Activated gamma-delta T cell treated with Interleukin-2 at 50 U/mL for 16 hours (primary cell): ENCODE data around the gene ARHGAP44.

Experiments used
- DNase-seq: peaks from one replicate; pipeline ENCODE4 v3.0.0-alpha.2; 2020

ARHGAP44 gene

DNA sequence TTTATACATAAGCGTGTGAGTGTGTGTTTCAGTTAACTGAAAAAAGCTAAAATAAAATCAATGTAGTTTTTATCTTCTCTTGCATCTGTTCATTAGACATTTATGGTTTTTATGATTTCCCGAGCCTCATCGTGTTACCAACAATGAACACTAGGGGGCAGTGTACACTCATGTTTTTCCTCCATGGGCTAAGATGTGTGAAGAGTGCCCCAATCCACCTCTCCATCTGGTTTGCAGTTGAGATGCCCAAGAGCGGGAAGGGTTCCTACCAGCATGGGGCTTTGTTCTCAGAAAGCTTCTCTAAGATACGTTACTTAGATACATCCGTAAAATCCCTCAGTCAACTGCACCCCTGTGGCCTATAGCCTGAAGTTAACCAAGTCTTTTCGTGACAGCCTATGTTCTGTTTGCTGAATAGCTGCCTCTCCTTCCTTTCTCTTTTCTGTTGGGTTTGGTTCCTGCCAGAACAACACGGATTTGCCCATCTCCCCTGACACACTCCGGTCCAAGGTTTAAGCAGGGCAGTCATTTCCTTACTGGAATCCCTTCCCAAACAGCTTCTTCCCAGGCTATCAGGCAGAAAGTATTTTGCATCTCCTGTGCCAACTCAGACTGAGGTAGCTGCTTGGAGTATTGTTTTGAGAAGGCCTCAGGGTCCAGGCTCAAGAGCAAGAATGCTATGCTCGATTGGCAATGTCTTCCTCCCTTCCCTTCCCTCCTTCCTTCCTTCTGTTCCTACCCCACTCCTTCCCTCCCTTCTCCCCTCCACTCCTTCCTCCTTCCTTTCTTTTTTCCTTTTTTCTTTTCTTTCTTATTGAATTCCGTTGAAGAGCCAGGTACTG lies 241.4 kb downstream of the ARHGAP44 start:
- peak; percentile 49 for DNase-seq

DNA sequence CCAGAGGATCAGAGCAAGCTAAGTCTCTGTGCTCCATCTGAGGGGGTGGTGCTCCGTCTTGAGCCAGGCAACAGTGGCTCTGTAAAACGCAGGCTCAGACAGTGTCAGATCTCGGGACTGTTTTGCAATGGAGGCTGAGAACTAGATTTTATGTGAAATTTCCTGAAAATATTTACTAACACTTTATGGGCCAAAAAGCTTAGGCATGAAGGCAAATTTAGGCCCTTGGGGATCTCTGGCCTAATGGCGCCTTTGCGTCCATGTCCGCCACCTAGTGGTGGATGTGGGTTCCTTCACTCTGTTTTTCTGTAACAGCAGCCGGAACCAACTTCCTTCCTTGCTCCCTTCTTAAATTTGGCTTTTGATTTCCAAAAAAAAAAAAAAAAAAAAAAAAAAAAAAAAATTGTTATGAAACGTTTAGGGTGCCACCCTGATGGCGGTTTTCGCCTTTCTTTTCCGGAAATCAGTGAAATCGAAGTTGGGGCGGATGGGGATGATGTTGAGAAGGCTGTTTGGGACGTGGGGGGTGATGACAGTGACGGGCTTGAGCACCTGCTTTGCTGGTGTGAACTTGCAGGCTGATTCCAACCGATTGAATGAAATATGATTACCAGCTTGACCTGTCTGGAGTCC lies 242.5 kb downstream of the ARHGAP44 start:
- peak; percentile 40 for DNase-seq

DNA sequence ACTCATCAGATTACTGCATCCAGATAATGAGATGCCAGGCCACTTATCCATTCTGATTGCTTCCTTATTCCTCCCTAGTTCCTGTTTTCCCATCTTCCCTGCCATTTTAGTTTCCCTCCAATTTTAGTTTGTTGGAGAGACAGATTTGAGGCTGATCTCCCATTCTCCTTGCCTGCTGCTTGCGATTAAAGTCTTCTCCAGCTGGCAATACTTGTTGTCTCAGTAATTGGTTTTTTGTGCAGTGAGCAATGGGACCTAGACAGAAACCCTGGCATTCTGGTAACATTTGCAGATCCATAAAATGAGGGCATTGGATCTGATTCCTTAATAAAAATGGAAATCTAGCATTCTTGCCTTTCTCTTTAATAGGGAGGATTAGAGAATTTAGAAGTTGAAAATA lies 246.1 kb downstream of the ARHGAP44 start:
- no peak for DNase-seq

DNA sequence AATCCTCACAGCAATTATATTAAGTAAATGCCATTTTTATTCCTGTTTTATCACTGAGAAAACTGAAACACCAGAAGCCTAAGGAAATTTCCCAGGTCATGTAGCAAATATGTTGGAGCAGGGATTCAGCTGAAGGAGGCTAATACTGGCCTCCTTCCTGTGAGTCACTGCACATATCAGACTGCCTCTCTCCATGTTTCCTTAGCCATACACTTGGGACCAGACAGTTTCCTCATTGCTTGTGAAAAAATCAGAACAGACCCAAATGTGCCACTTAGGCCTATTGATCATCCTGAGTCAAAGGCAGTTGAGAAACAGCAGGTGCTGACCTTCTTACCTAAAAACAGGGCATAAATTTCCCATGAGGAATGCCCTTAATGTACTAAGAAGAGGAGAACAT lies 247.5 kb downstream of the ARHGAP44 start:
- DNase-seq = no peak

DNA sequence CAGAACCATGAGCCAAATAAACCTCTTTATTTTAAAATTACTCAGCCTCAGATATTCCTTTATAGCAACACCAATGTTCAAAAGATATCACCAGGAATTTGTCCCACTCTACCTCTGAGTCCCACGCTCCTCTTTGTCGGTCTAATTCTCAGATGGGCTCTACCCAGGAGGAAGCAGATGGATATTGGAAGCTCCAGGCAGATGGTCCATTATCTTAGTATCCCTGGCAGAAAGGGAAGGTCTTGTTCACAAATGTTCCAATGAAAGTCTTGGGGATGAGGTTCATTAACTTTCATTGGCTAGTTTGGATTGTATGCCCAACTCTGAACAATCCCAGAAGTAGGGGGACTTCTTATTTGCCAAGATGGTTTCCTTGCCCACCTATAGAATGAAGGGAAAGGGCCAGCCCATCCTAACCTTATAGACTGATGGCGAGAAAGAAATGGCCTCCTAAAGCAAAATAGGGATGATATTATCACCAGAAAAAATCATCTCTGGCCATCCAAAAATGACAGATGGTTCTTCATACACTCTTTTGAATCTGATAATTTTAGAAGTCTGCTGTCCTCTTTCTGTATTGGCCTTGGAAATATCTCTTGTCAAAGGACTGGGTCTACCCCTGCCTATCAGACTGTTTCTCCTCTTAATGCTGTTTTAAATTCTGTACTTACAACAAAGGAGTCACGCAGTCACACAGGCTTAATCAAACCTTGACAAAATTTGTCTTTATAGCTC lies 249.8 kb downstream of the ARHGAP44 start:
- DNase-seq = no peak
